Liver (tissue), 9 donors: ENCODE results near the gene MCF2L. TPM values are rescaled to one million over a fixed set of nuclear protein-coding genes. Genes with fewer than 3 reads are reported as not detected.

Experiments used
- DNase-seq: peaks from one replicate; pipeline ENCODE4 v3.0.0-alpha.2; 2017; ENCODE audit warnings: low spot score
- H3K27ac ChIP-seq, 2 donors: one replicate each; pipeline ENCODE4 v1.7.0; 2013; ENCODE audit warnings: inconsistent platforms in 2 of 2, low read length in 2 of 2, control low read depth in 1 of 2, low read depth in 1 of 2, mild to moderate bottlenecking in 1 of 2
- H3K27me3 ChIP-seq, 4 donors: one replicate each; pipeline versions ENCODE4 v1.6.1 to v1.7.0; 2013; ENCODE audit warnings: low read length in 3 of 4, inconsistent platforms in 1 of 4, mild to moderate bottlenecking in 1 of 4, moderate library complexity in 1 of 4; ENCODE audit not compliant: control insufficient read depth in 4 of 4, insufficient read depth in 4 of 4
- H3K36me3 ChIP-seq, 4 donors: one replicate each; pipeline versions ENCODE4 v1.6.1 to v1.7.0; 2013; ENCODE audit warnings: low read length in 3 of 4, mild to moderate bottlenecking in 3 of 4, low read depth in 1 of 4, moderate library complexity in 1 of 4; ENCODE audit not compliant: control insufficient read depth in 4 of 4, insufficient read depth in 3 of 4
- H3K4me1 ChIP-seq, 4 donors: one replicate each; pipeline versions ENCODE4 v1.6.1 to v1.7.0; 2013; ENCODE audit warnings: low read length in 3 of 4, mild to moderate bottlenecking in 3 of 4, moderate library complexity in 1 of 4; ENCODE audit not compliant: control insufficient read depth in 4 of 4, insufficient read depth in 4 of 4
- H3K4me3 ChIP-seq, 3 donors: one replicate each; pipeline versions ENCODE4 v1.6.1 to v1.7.0; 2013; ENCODE audit warnings: low read length in 3 of 3, control low read depth in 1 of 3, low read depth in 1 of 3, mild to moderate bottlenecking in 1 of 3
- H3K9ac ChIP-seq, 2 donors: one replicate each; pipeline ENCODE4 v1.7.0; 2013; ENCODE audit warnings: low read length in 2 of 2, mild to moderate bottlenecking in 2 of 2, moderate library complexity in 2 of 2, control low read depth in 1 of 2, low read depth in 1 of 2
- H3K9me3 ChIP-seq, 4 donors: one replicate each; pipeline versions ENCODE4 v1.6.1 to v1.7.0; 2013; ENCODE audit warnings: low read length in 3 of 4; ENCODE audit not compliant: control insufficient read depth in 4 of 4
- EGR1 ChIP-seq, 2 donors: IDR thresholded peaks; 2 replicates each; pipeline ENCODE4 v1.6.1; 2016 to 2018; ENCODE audit warnings: antibody characterized with exemption in 2 of 2, low read depth in 2 of 2
- GABPA ChIP-seq, 2 donors: IDR thresholded peaks in 1 of 2; conservative IDR thresholded peaks in 1 of 2; 2 replicates each; pipeline ENCODE4 v1.6.1; 2016; ENCODE audit warnings: antibody characterized with exemption in 2 of 2, mild to moderate bottlenecking in 1 of 2, moderate library complexity in 1 of 2
- HNF4A ChIP-seq, 2 donors: conservative IDR thresholded peaks; 2 replicates each; pipeline ENCODE4 v1.6.1; 2016; ENCODE audit warnings: antibody characterized with exemption in 2 of 2, mild to moderate bottlenecking in 2 of 2
- HNF4G ChIP-seq: IDR thresholded peaks from 2 replicates; pipeline ENCODE4 v1.6.1; 2016; ENCODE audit warnings: antibody characterized with exemption
- JUND ChIP-seq, 2 donors: IDR thresholded peaks; 2 replicates each; pipeline ENCODE4 v1.6.1; 2016; ENCODE audit warnings: antibody characterized with exemption in 2 of 2
- RAD21 ChIP-seq, 2 donors: IDR thresholded peaks; 2 replicates each; pipeline ENCODE4 v1.6.1; 2016; ENCODE audit warnings: antibody characterized with exemption in 2 of 2, mild to moderate bottlenecking in 2 of 2
- SP1 ChIP-seq: IDR thresholded peaks from 2 replicates; pipeline ENCODE4 v1.6.1; 2018; ENCODE audit warnings: antibody characterized with exemption, mild to moderate bottlenecking
- TAF1 ChIP-seq: conservative IDR thresholded peaks from 2 replicates; pipeline ENCODE4 v1.6.1; 2016; ENCODE audit warnings: antibody characterized with exemption, mild to moderate bottlenecking
- YY1 ChIP-seq: IDR thresholded peaks from 2 replicates; pipeline ENCODE4 v1.6.1; 2016; ENCODE audit warnings: antibody characterized with exemption, mild to moderate bottlenecking
- WGBS: extraction: QIAGEN DNeasy Blood & Tissue Kit; methylation state at CpG from one replicate; pipeline ENCODE4 v1.1.7; 2013; 5-methylcytosine and 5-hydroxymethylcytosine counted together
- polyA plus RNA-seq, 2 donors: library from polyadenylated mRNA; stranded (reverse) in 1 of 2; unstranded in 1 of 2; fragments of 200-250 nt in 1 of 2; fragments of >200 nt in 1 of 2; fragmentation: Nextera tagmentation in 1 of 2; extraction: Ambion mirVana in 1 of 2; gene quantifications; one replicate each; pipeline versions ENCODE4 v1.2.1 to v1.2.3, GENCODE V29; 2013 to 2015
- total RNA-seq, 2 donors: library from RNA; depleted of rRNA; stranded (reverse); fragments of >200 nt; gene quantifications; one replicate each; pipeline ENCODE4 v1.2.3, GENCODE V29; 2014
- TF ChIP-seq, protein P1 (sequence below): IDR thresholded peaks from 2 replicates; pipeline ENCODE4 v1.6.1; 2016; ENCODE audit warnings: antibody characterized with exemption, mild to moderate bottlenecking
- TF ChIP-seq, protein P2 (sequence below): IDR thresholded peaks from 2 replicates; pipeline ENCODE4 v1.6.1; 2016; ENCODE audit warnings: antibody characterized with exemption
- TF ChIP-seq, protein P3 (sequence below): fragments of 150-350 bp; IDR thresholded peaks from 2 replicates; pipeline ENCODE4 v1.5.1; 2017; ENCODE audit warnings: improper control_type of control experiment, low read depth, low read length; ENCODE audit not compliant: missing input control
- donor health status: healthy.
- donor health status: healthy.
- donor health status: healthy.
- donor health status: healthy.
- donor health status: healthy.

Gene MCF2L
- total and polyA plus RNA-seq, 4 donors, result 2.9 to 12.8 (median 7.1) TPM

DNA sequence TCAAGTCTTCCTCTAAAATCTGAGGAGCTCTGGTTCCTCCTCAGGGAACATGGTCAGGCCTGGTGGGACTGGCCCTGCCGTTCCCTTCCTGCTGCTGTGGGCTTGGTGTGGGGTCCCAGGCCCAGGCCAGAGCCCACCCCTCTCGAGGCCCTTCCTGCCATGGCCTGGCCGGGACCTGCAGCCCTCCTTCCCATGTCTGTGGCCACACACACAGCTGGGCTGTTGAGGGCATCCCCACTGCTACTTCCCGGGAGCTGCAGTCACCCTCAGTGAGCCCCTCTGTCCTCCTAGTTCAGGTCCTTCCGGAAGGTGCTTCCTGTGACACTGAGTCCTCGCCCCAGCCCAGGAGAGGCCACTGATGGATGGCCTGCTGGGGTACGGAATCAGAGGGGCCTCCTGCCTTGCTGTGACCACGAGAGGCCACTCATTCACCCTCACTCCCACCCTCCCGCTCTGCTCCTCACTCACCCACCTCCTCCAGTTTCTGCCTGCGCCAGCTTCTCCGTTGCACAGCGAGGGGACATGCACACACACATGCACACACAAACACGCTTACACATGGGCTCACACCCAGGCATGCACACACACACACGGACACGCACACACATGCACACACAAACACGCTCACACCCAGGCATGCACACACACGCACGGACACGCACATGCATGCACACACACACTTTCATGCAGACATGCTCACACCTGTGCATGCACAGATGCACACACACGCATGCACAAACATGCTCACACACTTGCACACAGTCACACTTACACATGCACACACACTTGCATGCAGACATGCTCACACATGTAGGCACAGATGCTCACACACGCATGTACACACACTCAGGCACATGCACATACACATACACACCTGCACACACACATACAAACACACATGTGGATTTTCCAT, 7.3 kb upstream of the MCF2L start:
- 83% methylated on average over 20 of the region's 21 CpGs for WGBS
- Histone ChIP-seq H3K4me1 (peaks cover 0 to 2% (median 0%) of the 10 kb centered on the region in 4 donors), H3K9ac (no peak overlapping the region), H3K4me3 (no peak overlapping the region), H3K9me3 (no peaks in the 10 kb centered on the region), H3K27ac (no peak overlapping the region), H3K36me3 (no peaks in the 10 kb centered on the region), H3K27me3 (no peaks in the 10 kb centered on the region)
- no peak for DNase-seq
- TF ChIP-seq, protein P1, sequence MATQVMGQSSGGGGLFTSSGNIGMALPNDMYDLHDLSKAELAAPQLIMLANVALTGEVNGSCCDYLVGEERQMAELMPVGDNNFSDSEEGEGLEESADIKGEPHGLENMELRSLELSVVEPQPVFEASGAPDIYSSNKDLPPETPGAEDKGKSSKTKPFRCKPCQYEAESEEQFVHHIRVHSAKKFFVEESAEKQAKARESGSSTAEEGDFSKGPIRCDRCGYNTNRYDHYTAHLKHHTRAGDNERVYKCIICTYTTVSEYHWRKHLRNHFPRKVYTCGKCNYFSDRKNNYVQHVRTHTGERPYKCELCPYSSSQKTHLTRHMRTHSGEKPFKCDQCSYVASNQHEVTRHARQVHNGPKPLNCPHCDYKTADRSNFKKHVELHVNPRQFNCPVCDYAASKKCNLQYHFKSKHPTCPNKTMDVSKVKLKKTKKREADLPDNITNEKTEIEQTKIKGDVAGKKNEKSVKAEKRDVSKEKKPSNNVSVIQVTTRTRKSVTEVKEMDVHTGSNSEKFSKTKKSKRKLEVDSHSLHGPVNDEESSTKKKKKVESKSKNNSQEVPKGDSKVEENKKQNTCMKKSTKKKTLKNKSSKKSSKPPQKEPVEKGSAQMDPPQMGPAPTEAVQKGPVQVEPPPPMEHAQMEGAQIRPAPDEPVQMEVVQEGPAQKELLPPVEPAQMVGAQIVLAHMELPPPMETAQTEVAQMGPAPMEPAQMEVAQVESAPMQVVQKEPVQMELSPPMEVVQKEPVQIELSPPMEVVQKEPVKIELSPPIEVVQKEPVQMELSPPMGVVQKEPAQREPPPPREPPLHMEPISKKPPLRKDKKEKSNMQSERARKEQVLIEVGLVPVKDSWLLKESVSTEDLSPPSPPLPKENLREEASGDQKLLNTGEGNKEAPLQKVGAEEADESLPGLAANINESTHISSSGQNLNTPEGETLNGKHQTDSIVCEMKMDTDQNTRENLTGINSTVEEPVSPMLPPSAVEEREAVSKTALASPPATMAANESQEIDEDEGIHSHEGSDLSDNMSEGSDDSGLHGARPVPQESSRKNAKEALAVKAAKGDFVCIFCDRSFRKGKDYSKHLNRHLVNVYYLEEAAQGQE, result no peak
- TF ChIP-seq HNF4G (no peak), HNF4A (conservative IDR thresholded peaks at IDR 0.05) (no peak), SP1 (no peak), TAF1 (no peak), YY1 (no peak), GABPA (IDR thresholded peaks at IDR 0.05 in 1 of 2, conservative IDR thresholded peaks at IDR 0.05 in 1 of 2) (no peak), EGR1 (IDR thresholded peaks at IDR 0.05; ENCODE audit: low read depth in 2 of 2) (no peak), RAD21 (IDR thresholded peaks at IDR 0.05) (no peak)
- TF ChIP-seq, protein P2, sequence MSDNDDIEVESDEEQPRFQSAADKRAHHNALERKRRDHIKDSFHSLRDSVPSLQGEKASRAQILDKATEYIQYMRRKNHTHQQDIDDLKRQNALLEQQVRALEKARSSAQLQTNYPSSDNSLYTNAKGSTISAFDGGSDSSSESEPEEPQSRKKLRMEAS, result no peak

DNA sequence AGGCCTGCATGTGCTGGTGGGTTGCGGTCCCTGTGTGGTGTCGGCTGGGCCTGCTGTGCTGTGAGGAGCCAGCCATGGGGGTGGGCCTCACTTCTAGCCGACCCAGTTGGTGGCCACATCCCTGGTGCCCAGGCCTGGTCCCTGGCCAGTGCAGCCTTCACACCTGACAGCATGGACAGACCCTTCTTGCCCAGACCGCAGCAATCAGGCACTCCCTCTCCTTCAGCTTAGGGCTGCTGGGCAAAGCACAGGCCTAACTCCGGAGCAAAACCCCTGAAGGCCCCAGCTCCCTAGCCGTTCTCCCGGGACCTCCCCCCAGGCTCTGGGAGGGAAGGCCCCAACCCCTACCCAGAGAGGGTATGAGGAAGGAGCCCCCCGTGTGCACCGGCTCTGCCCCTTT, 6.6 kb upstream of the MCF2L start:
- no peak for DNase-seq
- TF ChIP-seq, protein P2, result no peak
- TF ChIP-seq JUND (IDR thresholded peaks at IDR 0.05), result no peak
- TF ChIP-seq, protein P3, sequence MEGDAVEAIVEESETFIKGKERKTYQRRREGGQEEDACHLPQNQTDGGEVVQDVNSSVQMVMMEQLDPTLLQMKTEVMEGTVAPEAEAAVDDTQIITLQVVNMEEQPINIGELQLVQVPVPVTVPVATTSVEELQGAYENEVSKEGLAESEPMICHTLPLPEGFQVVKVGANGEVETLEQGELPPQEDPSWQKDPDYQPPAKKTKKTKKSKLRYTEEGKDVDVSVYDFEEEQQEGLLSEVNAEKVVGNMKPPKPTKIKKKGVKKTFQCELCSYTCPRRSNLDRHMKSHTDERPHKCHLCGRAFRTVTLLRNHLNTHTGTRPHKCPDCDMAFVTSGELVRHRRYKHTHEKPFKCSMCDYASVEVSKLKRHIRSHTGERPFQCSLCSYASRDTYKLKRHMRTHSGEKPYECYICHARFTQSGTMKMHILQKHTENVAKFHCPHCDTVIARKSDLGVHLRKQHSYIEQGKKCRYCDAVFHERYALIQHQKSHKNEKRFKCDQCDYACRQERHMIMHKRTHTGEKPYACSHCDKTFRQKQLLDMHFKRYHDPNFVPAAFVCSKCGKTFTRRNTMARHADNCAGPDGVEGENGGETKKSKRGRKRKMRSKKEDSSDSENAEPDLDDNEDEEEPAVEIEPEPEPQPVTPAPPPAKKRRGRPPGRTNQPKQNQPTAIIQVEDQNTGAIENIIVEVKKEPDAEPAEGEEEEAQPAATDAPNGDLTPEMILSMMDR, result no peak

More for the DNA sequence above, 6.6 kb upstream of the MCF2L start:
- Histone ChIP-seq H3K4me1 (peaks cover 0 to 2% (median 0%) of the 10 kb centered on the region in 4 donors), H3K9ac (no peak overlapping the region), H3K36me3 (no peaks in the 10 kb centered on the region), H3K27me3 (no peaks in the 10 kb centered on the region), H3K27ac (no peak overlapping the region), H3K9me3 (no peaks in the 10 kb centered on the region), H3K4me3 (no peak overlapping the region)
- WGBS, result 73% methylated on average over 9 of the region's 9 CpGs
